HG02981 (cell line): ENCODE results near the gene NCOA1.
"Not testable (repeated sequence)": the region's sequence is repeated elsewhere in the genome, so short reads cannot be mapped to it uniquely, and the experiment has no call there.

Experiments used
- ATAC-seq: cut with Tn5 transposase; IDR thresholded peaks from one replicate; pipeline ENCODE4 v1.9.1; 2021; ENCODE audit warnings: mild to moderate bottlenecking, moderate library complexity; ENCODE audit not compliant: unreplicated experiment

The NCOA1 gene

GRCh38 chr2:24490690-24491541 lies at the start of gene NCOA1:
TSS of gene NCOA1 (plus strand) at chr2:24491254. CDS start at chr2:24658678, 167,424 bp downstream.
- ATAC-seq: peak; percentile 64

GRCh38 chr2:24448797-24449196 lies 42.3 kb upstream of the NCOA1 start:
- ATAC-seq: no peak

GRCh38 chr2:24449344-24449743 lies 41.7 kb upstream of the NCOA1 start:
- ATAC-seq: no peak

- ATAC-seq: no peak
Observed at GRCh38 chr2:24451805-24452501, 39.1 kb upstream of the NCOA1 start.

GRCh38 chr2:24452502-24452885 lies 38.6 kb upstream of the NCOA1 start:
- no peak for ATAC-seq

- ATAC-seq: no peak
Observed at GRCh38 chr2:24453379-24454073, 37.5 kb upstream of the NCOA1 start.

GRCh38 chr2:24454294-24454693 lies 36.8 kb upstream of the NCOA1 start:
- no peak for ATAC-seq

- ATAC-seq: no peak
Observed at GRCh38 chr2:24456599-24457556, 34.2 kb upstream of the NCOA1 start.

- ATAC-seq: no peak
Observed at GRCh38 chr2:24457696-24458386, 33.2 kb upstream of the NCOA1 start.

- ATAC-seq: no peak
Observed at GRCh38 chr2:24459224-24460161, 31.6 kb upstream of the NCOA1 start.

GRCh38 chr2:24461685-24462084 lies 29.4 kb upstream of the NCOA1 start:
- no peak for ATAC-seq

GRCh38 chr2:24463271-24463670 lies 27.8 kb upstream of the NCOA1 start:
- ATAC-seq: no peak

- ATAC-seq: no peak
Observed at GRCh38 chr2:24466871-24467870, 23.9 kb upstream of the NCOA1 start.

- ATAC-seq: not testable (repeated sequence)
Observed at GRCh38 chr2:24468453-24468852, 22.6 kb upstream of the NCOA1 start.

- no peak for ATAC-seq
Observed at GRCh38 chr2:24469148-24469650, 21.9 kb upstream of the NCOA1 start.

- no peak for ATAC-seq
Observed at GRCh38 chr2:24471662-24472061, 19.4 kb upstream of the NCOA1 start.

GRCh38 chr2:24472416-24472815 lies 18.6 kb upstream of the NCOA1 start:
- no peak for ATAC-seq
